DMS153 treated with DMSO at 0.1 percent for 48 hours (cell line): ENCODE results near the gene NAA50.

Experiments used
- DNase-seq: peaks from one replicate; lab custom pipeline; 2025; ENCODE audit not compliant: unreplicated experiment; lab: John Stamatoyannopoulos, UW

The NAA50 gene

GRCh38 chr3:113690482-113690881, 55.6 kb downstream of the NAA50 start:
- no peak for DNase-seq

DNA sequence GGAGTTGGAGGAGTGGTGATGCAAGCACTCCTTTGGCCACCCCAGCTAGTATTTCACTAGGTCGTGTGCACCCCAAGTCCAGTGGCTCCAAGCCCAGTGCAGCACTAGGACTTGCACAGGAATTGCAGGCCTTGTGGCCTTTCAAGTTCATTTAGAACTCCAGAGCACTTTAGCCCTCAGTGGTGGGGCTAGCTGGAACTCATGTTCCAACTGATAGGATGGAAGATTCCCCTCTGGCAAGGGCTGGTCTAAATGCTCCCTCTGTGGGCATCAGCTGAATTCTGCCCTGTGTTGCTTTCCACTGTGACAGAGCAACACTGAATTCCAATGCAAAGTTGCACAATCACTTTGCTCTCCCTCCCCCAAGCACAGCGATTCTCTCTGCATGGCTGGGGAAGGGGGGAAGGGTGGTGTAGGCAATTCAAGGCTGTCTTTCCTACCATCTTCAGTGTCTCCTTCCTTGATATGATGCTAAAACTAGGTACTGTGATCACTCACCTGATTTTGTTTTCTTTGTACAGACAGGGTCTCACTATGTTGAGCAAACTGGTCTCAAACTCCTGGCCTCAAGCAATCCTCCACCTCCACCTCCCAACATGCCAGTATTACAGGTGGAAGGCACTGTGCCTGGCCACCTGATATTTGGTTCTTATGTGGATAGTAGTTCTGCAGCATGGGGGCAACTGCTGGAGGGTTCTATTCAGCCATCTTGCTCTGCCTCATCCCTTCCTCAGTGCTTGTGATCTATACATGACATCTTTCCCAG, 59.9 kb downstream of the NAA50 start:
- no peak for DNase-seq

GRCh38 chr3:113685124-113685523, 60.9 kb downstream of the NAA50 start:
- no peak for DNase-seq

DNA sequence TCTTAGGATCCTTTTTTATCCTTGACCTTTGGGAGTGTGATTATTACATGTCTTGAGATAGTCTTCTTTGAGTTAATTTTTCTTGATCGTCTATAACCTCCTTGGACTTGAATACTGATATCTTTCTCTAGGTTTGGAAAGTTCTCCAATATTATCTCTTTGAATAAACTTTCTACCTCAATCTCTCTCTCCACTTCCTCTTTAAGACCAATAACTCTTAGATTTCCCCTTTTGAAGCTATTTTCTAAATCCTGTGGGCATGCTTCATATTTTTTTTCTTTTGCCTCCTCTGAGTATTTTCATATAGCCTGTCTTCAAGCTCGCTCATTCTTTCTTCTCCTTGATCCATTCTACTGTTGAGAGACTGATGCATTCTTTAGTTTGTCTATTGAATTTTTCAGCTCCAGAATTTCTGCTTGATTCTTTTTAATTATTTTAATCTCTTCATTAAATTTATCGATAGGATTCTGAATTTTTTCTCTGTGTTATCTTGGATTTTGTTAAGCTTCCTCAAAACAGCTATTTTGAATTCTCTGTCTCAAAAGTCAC, 61.7 kb downstream of the NAA50 start:
- DNase-seq = no peak

DNA sequence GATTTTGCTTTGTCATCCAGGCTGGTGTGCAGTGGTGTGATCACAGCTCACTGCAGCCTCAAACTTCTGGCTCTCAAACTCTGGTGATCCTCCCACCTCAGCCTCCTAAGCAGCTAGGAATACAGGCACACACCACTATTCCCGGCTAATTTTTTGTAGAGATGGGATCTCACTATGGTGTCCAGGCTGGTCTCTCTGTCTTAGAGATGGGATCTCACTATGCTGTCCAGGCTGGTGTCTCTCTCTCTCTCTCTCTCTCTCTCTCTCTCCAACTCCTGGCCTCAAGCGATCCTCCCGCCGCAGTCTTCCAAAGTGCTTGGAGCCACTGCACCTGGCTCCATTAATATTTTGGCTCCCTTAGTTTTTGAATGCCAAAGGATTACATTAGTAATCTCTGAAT, 67.3 kb downstream of the NAA50 start:
- no peak for DNase-seq

DNA sequence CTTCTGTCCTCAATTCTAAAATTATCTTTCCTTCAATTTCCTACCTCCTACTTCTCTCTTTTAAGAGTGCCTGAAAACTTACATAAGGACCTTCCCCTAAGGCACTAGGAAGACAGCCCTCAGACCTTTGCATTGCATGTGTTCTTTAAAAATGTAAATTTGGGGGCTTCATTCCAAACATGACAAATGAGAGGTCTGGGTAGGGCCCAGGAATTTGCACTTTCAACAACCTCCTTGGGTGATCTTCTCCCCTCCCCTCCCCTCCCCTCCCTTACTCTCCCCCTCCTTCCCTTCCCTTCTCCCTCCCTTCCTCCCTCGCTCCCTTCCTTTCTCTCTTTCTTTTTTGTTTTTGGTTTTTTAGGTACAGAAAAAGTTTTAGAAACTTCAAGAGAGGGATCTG, 68.3 kb downstream of the NAA50 start:
- DNase-seq = no peak

GRCh38 chr3:113676261-113676660, 69.8 kb downstream of the NAA50 start:
- DNase-seq = no peak

- no peak for DNase-seq
Observed at GRCh38 chr3:113673593-113673992, 72.5 kb downstream of the NAA50 start.

DNA sequence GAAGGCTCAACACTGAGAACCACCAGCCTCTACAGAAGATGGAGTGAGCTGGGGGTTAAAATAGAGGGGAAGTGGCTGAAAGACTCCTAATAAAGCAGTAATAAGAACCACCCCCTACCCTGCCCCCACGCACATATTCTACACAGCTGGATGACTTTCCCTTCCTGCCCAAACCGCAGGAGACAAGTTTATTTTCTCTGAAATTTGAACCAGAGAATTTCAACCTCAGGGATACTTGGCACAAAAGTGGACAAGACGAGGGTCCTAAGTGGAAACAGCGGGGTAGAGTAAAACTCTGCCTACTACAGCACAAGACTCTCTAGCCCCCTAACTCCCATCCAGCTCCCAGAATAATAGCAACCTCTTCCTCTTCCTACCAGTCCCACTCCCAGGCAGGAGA, 78.0 kb downstream of the NAA50 start:
- no peak for DNase-seq
